PC-3 (cell line): ENCODE results near the gene MPPED2. TPM values are rescaled to one million over a fixed set of nuclear protein-coding genes. Genes with fewer than 3 reads are reported as not detected.
A peak's percentile ranks its signal among the peaks of the same experiment; 100 is the strongest.

Experiments used
- ATAC-seq: fragments of 200-7000 bp; cut with Tn5 transposase; 2 replicates; pipeline ENCODE4 v1.9.1; 2020; ENCODE audit warnings: mild to moderate bottlenecking, moderate library complexity
- BruUV-seq: library from RNA; stranded (reverse); fragments of 400-500 nt; replicated peaks from 2 replicates; lab custom pipeline; 2021; lab: Mats Ljungman, UMichigan
- CTCF ChIA-PET: fragments of 300-600 bp; sonication (Branson Sonifier 250); formaldehyde crosslinking; loops from one replicate; lab custom pipeline; 2022; ENCODE audit warnings: antibody characterized with exemption; lab: Charles Lee
- POLR2A ChIA-PET: fragments of 300-600 bp; sonication (Branson Sonifier 250); formaldehyde crosslinking; loops from one replicate; lab custom pipeline; 2022; ENCODE audit warnings: antibody characterized with exemption; ENCODE audit not compliant: unreplicated experiment; lab: Charles Lee
- DNase-seq: peaks from one replicate; pipeline ENCODE4 v3.0.0-alpha.2; 2015
- H2AFZ ChIP-seq: fragments of 300-600 bp; sonication (generic); 2 replicates; pipeline ENCODE4 v1.6.0; 2016; ENCODE audit warnings: antibody characterized with exemption, low read length
- H3F3A ChIP-seq: fragments of 300-600 bp; sonication (generic); one replicate; pipeline ENCODE4 v1.6.0; 2017; ENCODE audit warnings: antibody characterized with exemption, low read length, control low read depth, mild to moderate bottlenecking; ENCODE audit not compliant: unreplicated experiment
- H3K27ac ChIP-seq: fragments of 300-600 bp; sonication (generic); 2 replicates; pipeline ENCODE4 v1.5.1; 2016; ENCODE audit warnings: mild to moderate bottlenecking, low read length
- H3K27me3 ChIP-seq: fragments of 300-600 bp; sonication (generic); 2 replicates; pipeline ENCODE4 v1.6.1; 2016; ENCODE audit warnings: low read length, mixed read lengths
- H3K36me3 ChIP-seq: fragments of 300-600 bp; sonication (generic); 2 replicates; pipeline ENCODE4 v1.6.1; 2016; ENCODE audit warnings: low read depth, mixed run types, low read length, mixed read lengths
- H3K4me1 ChIP-seq: fragments of 300-600 bp; sonication (generic); 2 replicates; pipeline ENCODE4 v1.5.1; 2016; ENCODE audit warnings: low read length; ENCODE audit not compliant: insufficient read depth
- H3K4me2 ChIP-seq: fragments of 300-600 bp; sonication (generic); 2 replicates; pipeline ENCODE4 v1.6.0; 2016; ENCODE audit warnings: low read length
- H3K4me3 ChIP-seq: fragments of 300-600 bp; sonication (generic); 2 replicates; pipeline ENCODE4 v1.5.1; 2016; ENCODE audit warnings: mild to moderate bottlenecking, low read length, mixed read lengths
- H3K79me2 ChIP-seq: fragments of 300-600 bp; sonication (generic); 2 replicates; pipeline ENCODE4 v1.6.1; 2017; ENCODE audit warnings: low read length, mixed read lengths
- H3K9ac ChIP-seq: fragments of 300-600 bp; sonication (generic); 2 replicates; pipeline ENCODE4 v1.6.0; 2016; ENCODE audit warnings: mild to moderate bottlenecking, low read length
- H3K9me2 ChIP-seq: fragments of 300-600 bp; sonication (generic); replicated peaks from 2 replicates; pipeline ENCODE4 v1.6.1; 2016; ENCODE audit warnings: mixed run types, low read length, mixed read lengths
- H3K9me3 ChIP-seq: fragments of 300-600 bp; sonication (generic); 2 replicates; pipeline ENCODE4 v1.6.1; 2016; ENCODE audit warnings: low read length, mixed read lengths
- H4K20me1 ChIP-seq: fragments of 300-600 bp; sonication (generic); 2 replicates; pipeline ENCODE4 v1.6.1; 2016; ENCODE audit warnings: low read length, mixed read lengths
- EZH2 ChIP-seq: fragments of 300-600 bp; sonication (generic); IDR thresholded peaks from one replicate; pipeline ENCODE4 v1.6.1; 2017; ENCODE audit warnings: antibody characterized with exemption, mild to moderate bottlenecking, low read length; ENCODE audit not compliant: unreplicated experiment
- EZH2phosphoT487 ChIP-seq: fragments of 300-600 bp; sonication (generic); IDR thresholded peaks from 2 replicates; pipeline ENCODE4 v1.6.1; 2018; ENCODE audit warnings: mild to moderate bottlenecking, antibody characterized with exemption, low read length, borderline replicate concordance
- intact Hi-C: fragments of 100-400 bp; cut with micrococcal nuclease; formaldehyde crosslinking; loops from 2 replicates; pipeline ENCODE4 v1.9.0; 2023
- total RNA-seq: library from RNA; depleted of rRNA; stranded (reverse); fragments of >200 nt; gene quantifications from 2 replicates; pipeline ENCODE4 v1.2.3, GENCODE V29; 2014
- TF ChIP-seq, protein P1 (sequence below): fragments of 300-600 bp; sonication (generic); conservative IDR thresholded peaks from 2 replicates; pipeline ENCODE4 v1.5.1; 2017; ENCODE audit warnings: antibody characterized with exemption, low read depth, mild to moderate bottlenecking, low read length

MPPED2 gene
- total RNA-seq, 1 experiment from 2014 or later: not detected

DNA sequence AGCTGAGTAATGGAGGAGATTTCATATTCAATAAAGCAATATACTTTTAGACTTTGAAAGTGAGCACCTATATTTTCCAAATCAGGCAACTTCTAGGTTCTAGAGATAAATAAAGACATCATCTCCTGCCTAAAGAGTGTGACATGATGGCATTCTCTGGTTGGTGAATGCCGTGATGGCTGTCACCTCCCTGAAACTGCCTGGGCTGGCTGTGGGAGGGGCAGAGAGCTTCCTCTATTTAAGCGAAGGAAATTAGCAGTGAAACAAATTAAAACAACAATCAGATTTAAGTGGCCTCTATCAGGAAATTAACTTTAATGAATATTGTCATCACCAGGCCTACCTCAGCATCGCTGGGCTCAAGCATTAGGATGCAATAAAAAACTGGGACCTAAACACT, 149.4 kb downstream of the MPPED2 start:
- H3F3A ChIP-seq: no peaks in the 10 kb centered on the region
- H3K36me3 ChIP-seq: no peaks in the 10 kb centered on the region
- peaks cover 26% of the 10 kb centered on the region for H3K27me3 ChIP-seq
- DNase-seq: no peak
- H3K9ac ChIP-seq: no peak overlapping the region
- no peak for ATAC-seq
- no peaks in the 10 kb centered on the region for H3K79me2 ChIP-seq
- H2AFZ ChIP-seq: no peak overlapping the region
- H3K9me3 ChIP-seq: no peaks in the 10 kb centered on the region
- H3K27ac ChIP-seq: no peak overlapping the region
- H3K4me3 ChIP-seq: no peak overlapping the region
- TF ChIP-seq EZH2 (no peak), EZH2phosphoT487 (no peak)
- TF ChIP-seq, protein P1, sequence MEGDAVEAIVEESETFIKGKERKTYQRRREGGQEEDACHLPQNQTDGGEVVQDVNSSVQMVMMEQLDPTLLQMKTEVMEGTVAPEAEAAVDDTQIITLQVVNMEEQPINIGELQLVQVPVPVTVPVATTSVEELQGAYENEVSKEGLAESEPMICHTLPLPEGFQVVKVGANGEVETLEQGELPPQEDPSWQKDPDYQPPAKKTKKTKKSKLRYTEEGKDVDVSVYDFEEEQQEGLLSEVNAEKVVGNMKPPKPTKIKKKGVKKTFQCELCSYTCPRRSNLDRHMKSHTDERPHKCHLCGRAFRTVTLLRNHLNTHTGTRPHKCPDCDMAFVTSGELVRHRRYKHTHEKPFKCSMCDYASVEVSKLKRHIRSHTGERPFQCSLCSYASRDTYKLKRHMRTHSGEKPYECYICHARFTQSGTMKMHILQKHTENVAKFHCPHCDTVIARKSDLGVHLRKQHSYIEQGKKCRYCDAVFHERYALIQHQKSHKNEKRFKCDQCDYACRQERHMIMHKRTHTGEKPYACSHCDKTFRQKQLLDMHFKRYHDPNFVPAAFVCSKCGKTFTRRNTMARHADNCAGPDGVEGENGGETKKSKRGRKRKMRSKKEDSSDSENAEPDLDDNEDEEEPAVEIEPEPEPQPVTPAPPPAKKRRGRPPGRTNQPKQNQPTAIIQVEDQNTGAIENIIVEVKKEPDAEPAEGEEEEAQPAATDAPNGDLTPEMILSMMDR: no peak
- no peak overlapping the region for H3K4me2 ChIP-seq
- intact Hi-C loops: no loop called here
- CTCF ChIA-PET: no interaction called here
- no TSS peak for BruUV-seq
- POLR2A ChIA-PET: no interaction called here
- H4K20me1 ChIP-seq: no peaks in the 10 kb centered on the region
- H3K4me1 ChIP-seq: no peaks in the 10 kb centered on the region
- no peaks in the 10 kb centered on the region for H3K9me2 ChIP-seq

DNA sequence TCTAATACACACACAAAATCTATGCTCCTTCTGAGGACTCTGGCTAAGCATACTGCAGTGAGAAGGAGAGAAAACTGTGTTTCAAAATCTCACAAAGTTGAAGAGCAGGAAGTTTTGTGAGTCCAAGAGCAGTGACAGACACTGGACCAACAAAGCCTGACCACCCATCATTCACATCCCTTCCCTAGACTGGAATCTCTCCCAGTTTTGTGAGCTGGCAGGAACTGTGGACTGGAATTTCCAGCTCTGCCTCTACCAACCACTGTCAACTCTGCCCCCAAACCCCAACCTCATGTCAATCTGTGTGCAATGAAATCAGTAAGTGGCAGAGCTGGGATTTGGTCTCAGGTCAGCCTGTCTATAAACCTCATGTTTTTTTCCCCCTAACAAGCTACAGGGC, 150.7 kb downstream of the MPPED2 start:
- H3K4me2 ChIP-seq: no peak overlapping the region
- no peak overlapping the region for H3K4me3 ChIP-seq
- no peaks in the 10 kb centered on the region for H3K9me3 ChIP-seq
- H3K27me3 ChIP-seq: peaks cover 33% of the 10 kb centered on the region; the same call in 1 of the 2 replicates
- ATAC-seq: no peak
- BruUV-seq: no TSS peak
- H3K4me1 ChIP-seq: no peaks in the 10 kb centered on the region
- H3K36me3 ChIP-seq: no peaks in the 10 kb centered on the region
- TF ChIP-seq, protein P1: no peak
- TF ChIP-seq EZH2 (no peak), EZH2phosphoT487 (no peak)
- H3K27ac ChIP-seq: no peak overlapping the region
- no peaks in the 10 kb centered on the region for H3K79me2 ChIP-seq
- no peaks in the 10 kb centered on the region for H3K9me2 ChIP-seq
- DNase-seq: peak; percentile 24
- no peak overlapping the region for H2AFZ ChIP-seq
- ChIA-PET POLR2A (no interaction called here), CTCF (no interaction called here)
- H4K20me1 ChIP-seq: no peaks in the 10 kb centered on the region
- H3K9ac ChIP-seq: no peak overlapping the region
- no peaks in the 10 kb centered on the region for H3F3A ChIP-seq
- intact Hi-C loops: no loop called here

DNA sequence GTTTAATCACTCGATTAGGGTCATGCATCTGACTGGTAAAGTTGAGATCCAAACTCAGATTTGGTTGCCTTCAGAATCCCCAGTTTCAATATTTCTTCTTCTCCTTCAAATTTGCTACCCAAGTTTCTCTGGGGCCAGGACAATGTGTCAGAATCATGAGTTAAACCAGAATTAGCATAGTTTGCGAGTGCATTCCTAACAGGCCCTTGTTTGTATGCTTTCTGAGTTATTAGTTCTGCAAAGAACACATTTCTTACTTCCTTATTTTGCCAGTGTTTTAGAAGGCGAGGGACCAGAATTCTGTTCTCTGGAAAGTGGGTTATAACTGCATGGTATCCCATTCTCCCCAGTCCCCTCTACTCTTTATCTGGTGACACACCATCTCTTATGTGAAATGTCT, 151.3 kb downstream of the MPPED2 start:
- no peak for ATAC-seq
- intact Hi-C loops: no loop called here
- peaks cover 35% of the 10 kb centered on the region; the same call in 1 of the 2 replicates for H3K27me3 ChIP-seq
- H3K9me3 ChIP-seq: no peaks in the 10 kb centered on the region
- no peak for DNase-seq
- no peaks in the 10 kb centered on the region for H4K20me1 ChIP-seq
- TF ChIP-seq EZH2phosphoT487: no peak
- TF ChIP-seq, protein P1: no peak
- no peak for TF ChIP-seq EZH2
- H3K4me1 ChIP-seq: no peaks in the 10 kb centered on the region
- H3K4me3 ChIP-seq: no peak overlapping the region
- no peak overlapping the region for H3K27ac ChIP-seq
- POLR2A ChIA-PET: no interaction called here
- no TSS peak for BruUV-seq
- CTCF ChIA-PET: no interaction called here
- H3K36me3 ChIP-seq: no peaks in the 10 kb centered on the region
- H3K4me2 ChIP-seq: no peak overlapping the region
- H3K9ac ChIP-seq: no peak overlapping the region
- H3F3A ChIP-seq: no peaks in the 10 kb centered on the region
- no peaks in the 10 kb centered on the region for H3K9me2 ChIP-seq
- H2AFZ ChIP-seq: no peak overlapping the region
- H3K79me2 ChIP-seq: no peaks in the 10 kb centered on the region
